Fibroblast of villous mesenchyme (primary cell): ENCODE results near the gene APOC4. TPM values are rescaled to one million over a fixed set of nuclear protein-coding genes. Genes with fewer than 3 reads are reported as not detected.
"Not testable (repeated sequence)": the region's sequence is repeated elsewhere in the genome, so short reads cannot be mapped to it uniquely, and the experiment has no call there.

Source experiments
- DNase-seq: peaks from one replicate; pipeline ENCODE4 v3.0.0-alpha.2; 2010; ENCODE audit warnings: low read depth
- H3K4me3 ChIP-seq: 2 replicates; pipeline ENCODE4 v1.5.1; 2011; ENCODE audit warnings: low read depth, mild to moderate bottlenecking, low read length
- total RNA-seq: library from RNA; depleted of rRNA; stranded (reverse); fragments of >200 nt; gene quantifications from 2 replicates; pipeline ENCODE4 v1.2.3, GENCODE V29; 2012
- TF ChIP-seq, protein P1 (sequence below): IDR thresholded peaks from 2 replicates; pipeline ENCODE4 v1.5.1; 2012; ENCODE audit warnings: low read depth, mild to moderate bottlenecking, low read length; ENCODE audit not compliant: insufficient read depth

The APOC4 gene
- total RNA-seq, 1 donor, result not detected

DNA sequence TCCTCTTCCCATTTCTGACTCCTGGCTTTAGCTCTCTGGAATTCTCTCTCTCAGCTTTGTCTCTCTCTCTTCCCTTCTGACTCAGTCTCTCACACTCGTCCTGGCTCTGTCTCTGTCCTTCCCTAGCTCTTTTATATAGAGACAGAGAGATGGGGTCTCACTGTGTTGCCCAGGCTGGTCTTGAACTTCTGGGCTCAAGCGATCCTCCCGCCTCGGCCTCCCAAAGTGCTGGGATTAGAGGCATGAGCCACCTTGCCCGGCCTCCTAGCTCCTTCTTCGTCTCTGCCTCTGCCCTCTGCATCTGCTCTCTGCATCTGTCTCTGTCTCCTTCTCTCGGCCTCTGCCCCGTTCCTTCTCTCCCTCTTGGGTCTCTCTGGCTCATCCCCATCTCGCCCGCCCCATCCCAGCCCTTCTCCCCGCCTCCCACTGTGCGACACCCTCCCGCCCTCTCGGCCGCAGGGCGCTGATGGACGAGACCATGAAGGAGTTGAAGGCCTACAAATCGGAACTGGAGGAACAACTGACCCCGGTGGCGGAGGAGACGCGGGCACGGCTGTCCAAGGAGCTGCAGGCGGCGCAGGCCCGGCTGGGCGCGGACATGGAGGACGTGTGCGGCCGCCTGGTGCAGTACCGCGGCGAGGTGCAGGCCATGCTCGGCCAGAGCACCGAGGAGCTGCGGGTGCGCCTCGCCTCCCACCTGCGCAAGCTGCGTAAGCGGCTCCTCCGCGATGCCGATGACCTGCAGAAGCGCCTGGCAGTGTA, 33.8 kb upstream of the APOC4 start:
- H3K4me3 ChIP-seq, result no peak overlapping the region
- DNase-seq, result no peak
- TF ChIP-seq, protein P1, sequence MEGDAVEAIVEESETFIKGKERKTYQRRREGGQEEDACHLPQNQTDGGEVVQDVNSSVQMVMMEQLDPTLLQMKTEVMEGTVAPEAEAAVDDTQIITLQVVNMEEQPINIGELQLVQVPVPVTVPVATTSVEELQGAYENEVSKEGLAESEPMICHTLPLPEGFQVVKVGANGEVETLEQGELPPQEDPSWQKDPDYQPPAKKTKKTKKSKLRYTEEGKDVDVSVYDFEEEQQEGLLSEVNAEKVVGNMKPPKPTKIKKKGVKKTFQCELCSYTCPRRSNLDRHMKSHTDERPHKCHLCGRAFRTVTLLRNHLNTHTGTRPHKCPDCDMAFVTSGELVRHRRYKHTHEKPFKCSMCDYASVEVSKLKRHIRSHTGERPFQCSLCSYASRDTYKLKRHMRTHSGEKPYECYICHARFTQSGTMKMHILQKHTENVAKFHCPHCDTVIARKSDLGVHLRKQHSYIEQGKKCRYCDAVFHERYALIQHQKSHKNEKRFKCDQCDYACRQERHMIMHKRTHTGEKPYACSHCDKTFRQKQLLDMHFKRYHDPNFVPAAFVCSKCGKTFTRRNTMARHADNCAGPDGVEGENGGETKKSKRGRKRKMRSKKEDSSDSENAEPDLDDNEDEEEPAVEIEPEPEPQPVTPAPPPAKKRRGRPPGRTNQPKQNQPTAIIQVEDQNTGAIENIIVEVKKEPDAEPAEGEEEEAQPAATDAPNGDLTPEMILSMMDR, result no peak

- no peak overlapping the region for H3K4me3 ChIP-seq
- DNase-seq, result no peak
- TF ChIP-seq, protein P1, result no peak
Measured at GRCh38 chr19:44908836-44909261, 33.2 kb upstream of the APOC4 start.

- H3K4me3 ChIP-seq, result no peak overlapping the region
- no peak for DNase-seq
- TF ChIP-seq, protein P1, result no peak
Measured at GRCh38 chr19:44909775-44910174, 32.3 kb upstream of the APOC4 start.

GRCh38 chr19:44911896-44912295, 30.1 kb upstream of the APOC4 start:
- DNase-seq, result not testable (repeated sequence)

DNA sequence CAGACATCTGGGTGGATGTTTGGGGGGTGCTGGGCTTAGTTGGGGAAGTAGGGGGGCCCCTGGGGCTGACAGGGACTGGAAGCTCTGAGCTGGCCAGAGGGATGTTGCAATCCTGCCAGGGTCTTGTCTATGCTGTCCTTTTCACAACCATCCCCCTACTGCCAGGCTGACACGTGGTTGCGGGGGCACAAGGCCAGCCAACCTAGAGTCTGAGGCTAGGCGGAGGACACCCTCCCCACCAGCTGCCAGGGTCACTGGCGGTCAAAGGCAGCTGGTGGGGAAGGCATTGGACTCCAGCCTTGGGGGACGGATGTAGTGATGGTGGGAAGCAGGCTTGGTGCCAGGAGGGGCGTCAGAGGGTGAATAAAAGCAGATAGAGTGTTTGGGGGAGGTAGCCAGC, 29.2 kb upstream of the APOC4 start:
- TF ChIP-seq, protein P1, result no peak
- peak; percentile 42 for DNase-seq
- no peak overlapping the region for H3K4me3 ChIP-seq

More at GRCh38 chr19:44911896-44912295, 30.1 kb upstream of the APOC4 start:
- H3K4me3 ChIP-seq, result not testable (repeated sequence)

DNA sequence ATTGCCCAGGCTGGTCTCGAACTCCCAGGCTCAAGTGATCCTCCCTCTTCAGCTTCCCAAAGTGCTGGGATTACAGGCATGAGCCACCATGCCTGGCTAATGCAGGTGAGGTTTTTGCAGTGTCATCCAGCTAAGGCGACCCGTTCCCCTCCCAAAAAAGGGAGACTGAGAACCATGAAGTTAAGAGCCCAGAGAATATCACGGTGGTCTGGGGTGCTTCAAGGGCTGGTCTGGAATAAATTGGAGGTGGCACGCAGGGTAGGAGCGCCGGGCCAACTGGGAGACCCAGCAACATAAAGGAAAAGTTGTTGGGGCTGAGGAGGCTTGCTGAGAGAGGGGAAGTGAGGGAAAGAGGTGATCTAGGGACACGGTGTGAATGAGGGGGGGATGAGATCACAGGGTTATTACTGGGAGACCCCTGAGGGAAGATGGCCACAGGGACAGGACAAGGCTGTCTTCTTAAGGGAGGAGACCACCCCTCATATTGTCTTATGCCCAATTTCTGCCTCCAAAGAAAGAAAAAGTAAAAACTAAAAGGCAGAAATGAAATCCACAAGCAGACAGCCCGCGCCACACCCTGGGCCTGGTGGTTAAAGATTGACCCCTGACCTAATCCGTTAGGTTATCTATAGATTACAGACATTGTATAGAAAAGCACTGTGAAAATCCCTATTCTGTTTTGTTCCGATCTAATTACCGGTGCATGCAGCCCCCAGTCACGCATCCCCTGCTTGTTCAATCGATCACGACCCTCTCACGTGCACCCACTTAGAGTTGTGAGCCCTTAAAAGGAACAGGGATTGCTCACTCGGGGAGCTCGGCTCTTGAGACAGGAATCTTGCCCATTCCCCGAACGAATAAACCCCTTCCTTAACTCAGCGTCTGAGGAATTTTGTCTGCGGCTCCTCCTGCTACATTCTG, 28.3 kb upstream of the APOC4 start:
- H3K4me3 ChIP-seq, result peak overlapping the region; percentile 68
- not testable (repeated sequence) for DNase-seq

- peak within 1 kb of the TSS; percentile 68 for H3K4me3 ChIP-seq
- peak; percentile 87 for DNase-seq
Measured at GRCh38 chr19:44914433-44915206, 27.4 kb upstream of the APOC4 start, which contains the start of gene APOC1. APOC1 (plus strand) TSS chr19:44914608; CDS start chr19:44914892, 284 bp downstream.

DNA sequence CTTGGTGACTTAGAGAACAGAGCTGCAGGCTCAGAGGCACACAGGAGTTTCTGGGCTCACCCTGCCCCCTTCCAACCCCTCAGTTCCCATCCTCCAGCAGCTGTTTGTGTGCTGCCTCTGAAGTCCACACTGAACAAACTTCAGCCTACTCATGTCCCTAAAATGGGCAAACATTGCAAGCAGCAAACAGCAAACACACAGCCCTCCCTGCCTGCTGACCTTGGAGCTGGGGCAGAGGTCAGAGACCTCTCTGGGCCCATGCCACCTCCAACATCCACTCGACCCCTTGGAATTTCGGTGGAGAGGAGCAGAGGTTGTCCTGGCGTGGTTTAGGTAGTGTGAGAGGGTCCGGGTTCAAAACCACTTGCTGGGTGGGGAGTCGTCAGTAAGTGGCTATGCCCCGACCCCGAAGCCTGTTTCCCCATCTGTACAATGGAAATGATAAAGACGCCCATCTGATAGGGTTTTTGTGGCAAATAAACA, 17.8 kb upstream of the APOC4 start:
- DNase-seq, result no peak
- TF ChIP-seq, protein P1, result no peak
- H3K4me3 ChIP-seq, result no peak overlapping the region
